Activated CD4-positive, alpha-beta memory T cell treated with anti-CD3 and anti-CD28 coated beads for 36 hours (primary cell): Measurements from ENCODE around the gene TTC28. TPM values are rescaled to one million over a fixed set of nuclear protein-coding genes. Genes with fewer than 3 reads are reported as not detected.
"Not testable (repeated sequence)": the region's sequence is repeated elsewhere in the genome, so short reads cannot be mapped to it uniquely, and the experiment has no call there.

Experiments used
- CTCF ChIA-PET: fragments of 350-600 bp; sonication (Branson Sonifier 250); formaldehyde crosslinking; loops from one replicate; lab custom pipeline; 2021; ENCODE audit warnings: antibody characterized with exemption, inconsistent platforms; lab: Charles Lee
- POLR2A ChIA-PET: fragments of 350-600 bp; sonication (Branson Sonifier 250); formaldehyde crosslinking; loops from one replicate; lab custom pipeline; 2021; ENCODE audit warnings: antibody characterized with exemption; lab: Charles Lee
- DNase-seq: peaks from one replicate; pipeline ENCODE4 v3.0.0-alpha.2; 2020
- H3K27ac Mint-ChIP-seq: one replicate; pipeline ENCODE4 v1.8.0; 2021; ENCODE audit warnings: mixed read lengths
- H3K27me3 Mint-ChIP-seq: one replicate; pipeline ENCODE4 v1.8.0; 2021; ENCODE audit warnings: mixed read lengths
- H3K36me3 Mint-ChIP-seq: one replicate; pipeline ENCODE4 v1.8.0; 2021; ENCODE audit warnings: mixed read lengths
- H3K4me1 Mint-ChIP-seq: one replicate; pipeline ENCODE4 v1.8.0; 2021; ENCODE audit warnings: low read depth, mixed read lengths
- H3K4me3 Mint-ChIP-seq: one replicate; pipeline ENCODE4 v1.8.0; 2021; ENCODE audit warnings: mild to moderate bottlenecking, mixed read lengths
- H3K9me3 Mint-ChIP-seq: one replicate; pipeline ENCODE4 v1.8.0; 2021; ENCODE audit warnings: mixed read lengths
- intact Hi-C: fragments of 100-400 bp; cut with micrococcal nuclease; formaldehyde crosslinking; loops from one replicate; pipeline ENCODE4 v1.15.1; 2023
- total RNA-seq, 2 experiments: library from RNA; stranded (reverse); gene quantifications; one replicate each; pipeline ENCODE4 v1.2.3, GENCODE V29; 2021

Gene TTC28
- total RNA-seq, 2 experiments from 2014 or later = 0.59 to 0.80 TPM

GRCh38 chr22:28706845-28707244 lies 27.2 kb upstream of the TTC28 start:
- no peaks in the 10 kb centered on the region for H3K27me3 Mint-ChIP-seq
- CTCF ChIA-PET = no interaction called here
- H3K4me1 Mint-ChIP-seq = peaks cover 3% of the 10 kb centered on the region
- POLR2A ChIA-PET = no interaction called here
- DNase-seq = no peak
- H3K4me3 Mint-ChIP-seq = no peak overlapping the region
- H3K9me3 Mint-ChIP-seq = no peaks in the 10 kb centered on the region
- intact Hi-C loops = no loop called here
- H3K27ac Mint-ChIP-seq = no peak overlapping the region
- peaks cover 17% of the 10 kb centered on the region for H3K36me3 Mint-ChIP-seq

DNA sequence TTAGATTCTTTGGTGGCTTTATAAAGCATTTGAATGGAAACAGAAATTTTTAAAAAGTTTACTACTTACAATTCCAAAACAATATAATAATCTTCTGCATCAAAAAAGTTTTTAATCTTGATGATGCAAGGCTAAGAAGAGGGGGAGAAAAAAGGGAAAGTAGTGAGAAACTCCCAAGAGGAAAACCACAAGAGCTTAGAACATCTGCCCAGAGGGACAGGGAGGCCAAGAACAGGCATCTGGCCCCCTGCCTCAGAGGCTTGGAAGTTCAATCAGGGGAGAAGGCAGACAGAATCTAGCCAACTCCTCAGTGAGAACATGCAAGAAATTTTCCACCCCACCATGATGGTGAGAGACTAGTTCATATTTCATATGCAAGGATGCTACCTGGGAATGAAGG lies 23.8 kb upstream of the TTC28 start:
- no peaks in the 10 kb centered on the region for H3K27me3 Mint-ChIP-seq
- ChIA-PET CTCF (no interaction called here), POLR2A (no interaction called here)
- DNase-seq = no peak
- no peak overlapping the region for H3K4me3 Mint-ChIP-seq
- H3K27ac Mint-ChIP-seq = no peak overlapping the region
- peaks cover 13% of the 10 kb centered on the region for H3K36me3 Mint-ChIP-seq
- no peaks in the 10 kb centered on the region for H3K9me3 Mint-ChIP-seq
- no peaks in the 10 kb centered on the region for H3K4me1 Mint-ChIP-seq
- intact Hi-C loops = no loop called here

GRCh38 chr22:28702891-28703290 lies 23.3 kb upstream of the TTC28 start:
- DNase-seq = no peak
- Mint-ChIP-seq H3K4me1 (no peaks in the 10 kb centered on the region), H3K27me3 (no peaks in the 10 kb centered on the region), H3K36me3 (peaks cover 13% of the 10 kb centered on the region), H3K9me3 (no peaks in the 10 kb centered on the region), H3K4me3 (no peak overlapping the region), H3K27ac (no peak overlapping the region)
- intact Hi-C loops = no loop called here
- CTCF ChIA-PET = no interaction called here
- POLR2A ChIA-PET = no interaction called here

DNA sequence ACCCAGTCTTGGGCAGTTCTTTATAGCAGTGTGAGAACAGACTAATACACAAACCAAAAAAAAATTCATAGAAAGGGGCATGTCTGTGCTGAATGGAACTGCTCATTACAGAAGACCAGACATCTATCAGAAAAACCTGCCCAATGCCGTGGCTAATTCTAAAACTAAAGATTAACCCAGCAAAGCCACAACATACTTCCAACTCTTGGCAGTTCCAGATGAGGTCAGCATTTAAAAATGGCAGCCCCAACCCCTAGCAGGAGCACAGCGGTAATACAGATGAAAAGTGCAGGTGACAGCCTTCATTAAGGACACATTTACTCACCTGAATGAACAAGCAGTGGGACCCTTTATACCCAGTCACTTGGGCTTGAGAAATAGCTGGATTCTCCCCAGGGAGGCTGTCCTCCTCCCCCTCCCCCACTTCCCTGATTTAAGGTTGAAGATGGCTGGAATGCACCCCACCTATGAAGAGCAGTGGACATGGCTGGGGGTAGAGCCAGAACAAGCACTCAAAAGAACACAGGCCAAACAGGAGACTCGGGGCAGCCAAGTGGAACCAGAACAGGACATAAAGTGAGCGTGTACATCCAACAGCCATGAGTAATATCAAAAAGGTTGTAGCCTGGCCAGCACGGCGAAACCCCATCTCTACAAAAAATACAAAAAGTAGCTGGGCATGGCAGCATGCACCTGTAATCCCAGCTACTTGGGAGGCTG lies 13.6 kb upstream of the TTC28 start:
- CTCF ChIA-PET, H3K4me1 Mint-ChIP-seq, H3K27ac Mint-ChIP-seq, POLR2A ChIA-PET, H3K9me3 Mint-ChIP-seq, H3K27me3 Mint-ChIP-seq, intact Hi-C loops, DNase-seq, H3K4me3 Mint-ChIP-seq: not testable (repeated sequence)
- H3K36me3 Mint-ChIP-seq = peaks cover 18% of the 10 kb centered on the region

DNA sequence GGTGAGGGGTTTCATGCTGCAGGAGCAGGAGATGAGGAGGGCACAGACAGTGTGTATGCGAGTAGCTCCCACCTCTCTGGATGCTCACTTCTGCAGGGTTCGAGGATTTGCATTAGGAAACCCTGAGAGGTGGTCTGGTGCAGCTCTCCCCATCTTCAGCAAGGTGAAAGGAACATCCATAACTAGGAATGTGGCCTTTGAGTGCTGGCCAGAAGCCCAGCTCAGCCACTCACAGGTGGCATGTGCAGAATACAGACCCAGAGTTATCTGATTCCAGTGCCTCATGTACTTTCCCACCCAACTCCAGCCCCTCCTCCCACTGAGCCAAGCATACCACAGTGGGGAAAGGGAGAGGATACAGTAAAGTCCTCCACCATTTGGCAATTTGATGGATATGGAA lies 10.2 kb upstream of the TTC28 start:
- CTCF ChIA-PET, H3K27me3 Mint-ChIP-seq, intact Hi-C loops, POLR2A ChIA-PET, DNase-seq, H3K4me1 Mint-ChIP-seq, H3K27ac Mint-ChIP-seq, H3K9me3 Mint-ChIP-seq, H3K4me3 Mint-ChIP-seq: not testable (repeated sequence)
- peaks cover 16% of the 10 kb centered on the region for H3K36me3 Mint-ChIP-seq

GRCh38 chr22:28682966-28683365 lies 3.3 kb upstream of the TTC28 start:
- Mint-ChIP-seq H3K4me1 (peaks cover 10% of the 10 kb centered on the region), H3K27me3 (peaks cover 33% of the 10 kb centered on the region)
- intact Hi-C loops, H3K27ac Mint-ChIP-seq, DNase-seq, H3K4me3 Mint-ChIP-seq, H3K36me3 Mint-ChIP-seq, CTCF ChIA-PET, H3K9me3 Mint-ChIP-seq, POLR2A ChIA-PET: not testable (repeated sequence)

GRCh38 chr22:28680813-28681490 lies 1.3 kb upstream of the TTC28 start:
- H3K9me3 Mint-ChIP-seq, CTCF ChIA-PET, intact Hi-C loops, H3K36me3 Mint-ChIP-seq, POLR2A ChIA-PET, H3K4me3 Mint-ChIP-seq, H3K27ac Mint-ChIP-seq, DNase-seq: not testable (repeated sequence)
- H3K27me3 Mint-ChIP-seq = peaks cover 35% of the 10 kb centered on the region
- H3K4me1 Mint-ChIP-seq = peaks cover 10% of the 10 kb centered on the region

DNA sequence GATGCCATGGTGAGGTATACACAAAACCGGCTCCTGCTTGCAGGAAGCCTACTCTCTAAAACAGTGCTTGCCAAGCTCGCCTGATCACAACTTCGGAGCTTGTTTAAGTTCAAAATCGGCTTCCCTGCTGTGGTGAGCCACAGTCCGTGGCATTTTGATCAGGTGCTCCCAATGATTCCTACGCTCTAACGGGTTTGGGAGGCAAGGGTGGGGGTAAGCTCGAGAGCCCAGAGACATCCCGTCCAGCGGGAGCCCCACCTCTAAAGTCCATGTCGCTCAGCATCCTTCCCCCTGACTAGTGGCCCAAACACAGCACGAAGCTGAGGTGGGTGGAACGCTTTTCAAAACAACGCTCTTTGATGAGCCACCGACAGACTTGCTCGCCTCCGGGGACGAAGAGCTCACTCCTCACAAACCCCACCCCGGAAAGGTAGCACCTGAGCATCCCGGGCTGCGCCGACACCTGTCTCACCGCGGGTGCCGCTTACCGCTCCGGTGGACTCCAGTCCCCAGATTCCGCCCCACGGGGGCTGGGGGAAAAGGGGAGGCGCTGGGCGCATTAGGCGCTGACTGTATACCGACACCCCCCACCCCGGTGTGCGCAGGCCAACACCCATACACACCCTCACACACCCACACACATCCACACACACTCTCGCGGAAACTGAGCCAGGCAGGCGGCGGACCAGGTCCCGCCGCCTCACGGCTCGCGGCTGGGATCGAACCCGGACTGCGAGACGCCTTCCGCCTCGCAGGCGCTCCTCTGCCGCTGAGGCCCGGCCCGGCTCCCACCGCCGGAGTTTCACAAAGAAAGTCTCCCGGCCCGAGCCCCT lies 646 bp downstream of the TTC28 start:
- Mint-ChIP-seq H3K4me3 (peak overlapping the region; percentile 55), H3K4me1 (peaks cover 20% of the 10 kb centered on the region), H3K27me3 (peaks cover 49% of the 10 kb centered on the region)
- peak; percentile 12 for DNase-seq
- POLR2A ChIA-PET, H3K9me3 Mint-ChIP-seq, CTCF ChIA-PET, H3K27ac Mint-ChIP-seq, intact Hi-C loops, H3K36me3 Mint-ChIP-seq: not testable (repeated sequence)

DNA sequence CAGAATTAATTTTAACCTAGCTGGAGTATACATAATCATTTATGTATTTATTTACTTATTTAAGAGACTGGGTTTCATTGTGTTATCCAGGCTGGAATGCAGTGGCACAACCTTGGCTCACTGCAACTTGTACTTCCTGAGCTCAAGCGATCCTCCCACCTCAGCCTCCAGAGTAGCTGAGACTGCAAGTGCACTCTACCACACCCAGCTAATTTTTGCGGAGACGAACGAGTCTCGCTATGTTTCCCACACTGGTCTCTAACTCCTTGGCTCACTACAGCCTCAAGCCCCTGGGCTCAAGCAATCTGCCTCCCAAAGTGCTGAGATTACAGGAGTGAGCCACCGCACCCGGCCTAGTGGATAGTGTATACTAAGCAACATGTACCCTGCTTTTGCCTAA lies 1.5 kb downstream of the TTC28 start:
- DNase-seq, H3K27ac Mint-ChIP-seq, intact Hi-C loops, CTCF ChIA-PET, H3K9me3 Mint-ChIP-seq, H3K36me3 Mint-ChIP-seq, H3K4me3 Mint-ChIP-seq, POLR2A ChIA-PET: not testable (repeated sequence)
- H3K27me3 Mint-ChIP-seq = peaks cover 53% of the 10 kb centered on the region
- peaks cover 27% of the 10 kb centered on the region for H3K4me1 Mint-ChIP-seq

GRCh38 chr22:28674121-28674563 lies 5.5 kb downstream of the TTC28 start:
- Mint-ChIP-seq H3K27me3 (peaks cover 45% of the 10 kb centered on the region), H3K4me3 (peak overlapping the region; percentile 72), H3K27ac (peak overlapping the region; percentile 92), H3K4me1 (peaks cover 22% of the 10 kb centered on the region), H3K36me3 (peaks cover 7% of the 10 kb centered on the region), H3K9me3 (peaks cover 4% of the 10 kb centered on the region)
- ChIA-PET POLR2A (no interaction called here), CTCF (no interaction called here)
- intact Hi-C loops = loop anchor here (5.0 kb wide), 1 partner anchor 68 kb away; the partner anchor contains the start of genes CHEK2 and HSCB
- peak; percentile 18 for DNase-seq

GRCh38 chr22:28670756-28671155 lies 8.9 kb downstream of the TTC28 start:
- peaks cover 7% of the 10 kb centered on the region for H3K36me3 Mint-ChIP-seq
- H3K27me3 Mint-ChIP-seq = peaks cover 34% of the 10 kb centered on the region
- CTCF ChIA-PET = no interaction called here
- H3K4me1 Mint-ChIP-seq = peaks cover 17% of the 10 kb centered on the region
- no peak overlapping the region for H3K27ac Mint-ChIP-seq
- intact Hi-C loops = loop anchor here (5.0 kb wide), 1 partner anchor 72 kb away; the partner anchor contains the start of genes CHEK2 and HSCB
- peaks cover 4% of the 10 kb centered on the region for H3K9me3 Mint-ChIP-seq
- no peak for DNase-seq
- POLR2A ChIA-PET = no interaction called here
- no peak overlapping the region for H3K4me3 Mint-ChIP-seq

- H3K27ac Mint-ChIP-seq = no peak overlapping the region
- peaks cover 16% of the 10 kb centered on the region for H3K4me1 Mint-ChIP-seq
- intact Hi-C loops = loop anchor here (5.0 kb wide), 1 partner anchor 72 kb away; the partner anchor contains the start of genes CHEK2 and HSCB
- CTCF ChIA-PET = no interaction called here
- no peak overlapping the region for H3K4me3 Mint-ChIP-seq
- H3K36me3 Mint-ChIP-seq = peaks cover 7% of the 10 kb centered on the region
- POLR2A ChIA-PET = no interaction called here
- H3K27me3 Mint-ChIP-seq = peaks cover 29% of the 10 kb centered on the region
- H3K9me3 Mint-ChIP-seq = peaks cover 4% of the 10 kb centered on the region
- no peak for DNase-seq
Observed at GRCh38 chr22:28670161-28670560, 9.5 kb downstream of the TTC28 start.
